HepG2 (cell line): Measurements from ENCODE around the gene CENPK. TPM values are rescaled to one million over a fixed set of nuclear protein-coding genes. Genes with fewer than 3 reads are reported as not detected.

Experiments
- ATAC-seq: fragments of 200-7000 bp; cut with Tn5 transposase; 3 replicates; pipeline ENCODE4 v1.9.1; 2020; ENCODE audit warnings: mild to moderate bottlenecking, moderate library complexity
- BruUV-seq: library from RNA; stranded (reverse); fragments of 400-500 nt; replicated peaks from 2 replicates; lab custom pipeline; 2021; lab: Mats Ljungman, UMichigan
- CTCF ChIA-PET: fragments of 300-600 bp; formaldehyde crosslinking; extraction: SDS; loops from one replicate; lab custom pipeline; 2021; ENCODE audit warnings: low total read pairs, inconsistent platforms, low intra/inter-chr PET ratio; lab: Yijun Ruan, JAX
- POLR2A ChIA-PET: fragments of 350-600 bp; sonication (Branson Sonifier 250); formaldehyde crosslinking; loops from one replicate; lab custom pipeline; 2020; ENCODE audit warnings: antibody characterized with exemption, inconsistent platforms; lab: Yijun Ruan, JAX
- DNase-seq: peaks from one replicate; pipeline ENCODE4 v3.0.0-alpha.2; 2015; ENCODE audit warnings: low spot score
- FAIRE-seq: peaks from 3 replicates; lab custom pipeline; 2011; peaks lifted over from hg19 to GRCh38; lab: Jason Lieb, UNC
- H2AFZ ChIP-seq: one replicate; pipeline ENCODE4 v1.6.1; 2011; ENCODE audit warnings: low read length, inconsistent platforms
- H3K27ac ChIP-seq: fragments of 300-600 bp; 3 replicates; pipeline ENCODE4 v1.8.0; 2011; ENCODE audit warnings: mixed run types, mild to moderate bottlenecking, mixed read lengths, low read length, inconsistent platforms; ENCODE audit not compliant: insufficient read depth; ENCODE audit errors: extremely low read length
- H3K27me3 ChIP-seq, 2 experiments: fragments of 200-600 bp in 1 of 2; 2 replicates in 1 of 2; 3 replicates in 1 of 2; pipeline versions ENCODE4 v1.6.0 to v1.8.0; 2011; ENCODE audit warnings: low read length in 2 of 2, mild to moderate bottlenecking in 2 of 2, moderate library complexity in 2 of 2, inconsistent platforms in 1 of 2; ENCODE audit not compliant: insufficient read depth in 2 of 2, control insufficient read depth in 1 of 2
- H3K36me3 ChIP-seq, 2 experiments: fragments of 200-600 bp in 1 of 2; replicated peaks in 1 of 2; 2 replicates in 1 of 2; 3 replicates in 1 of 2; pipeline versions ENCODE4 v1.5.1 to v1.8.0; 2011; ENCODE audit warnings: low read length in 2 of 2, inconsistent platforms in 1 of 2; ENCODE audit not compliant: insufficient read depth in 2 of 2, control insufficient read depth in 1 of 2
- H3K4me1 ChIP-seq: 2 replicates; pipeline ENCODE4 v1.5.1; 2012; ENCODE audit warnings: low read length, inconsistent platforms; ENCODE audit not compliant: insufficient read depth
- H3K4me2 ChIP-seq: 2 replicates; pipeline ENCODE4 v1.6.0; 2011; ENCODE audit warnings: low read depth, low read length, inconsistent platforms
- H3K4me3 ChIP-seq, 3 experiments: fragments of 200-600 bp in 1 of 3; sonication (generic), shearing (Covaris generic) in 1 of 3; replicated peaks in 1 of 3; 2 replicates each; pipeline ENCODE4 v1.5.1; 2011 to 2016; ENCODE audit warnings: low read length in 3 of 3, inconsistent platforms in 2 of 3, low read depth in 2 of 3, mild to moderate bottlenecking in 2 of 3, control low read depth in 1 of 3, mixed read lengths in 1 of 3; ENCODE audit not compliant: insufficient read depth in 1 of 3
- H3K79me2 ChIP-seq: one replicate; pipeline ENCODE4 v1.6.1; 2011; ENCODE audit warnings: low read length, inconsistent platforms; ENCODE audit not compliant: insufficient read depth
- H3K9ac ChIP-seq: 2 replicates; pipeline ENCODE4 v1.6.0; 2011; ENCODE audit warnings: mild to moderate bottlenecking, low read depth, low read length, inconsistent platforms; ENCODE audit not compliant: insufficient read depth
- H3K9me3 ChIP-seq: 2 replicates; pipeline ENCODE4 v1.5.1; 2012; ENCODE audit warnings: mild to moderate bottlenecking, low read length
- H4K20me1 ChIP-seq: 2 replicates; pipeline ENCODE4 v1.6.0; 2011; ENCODE audit warnings: inconsistent platforms, mild to moderate bottlenecking, low read length, moderate library complexity; ENCODE audit not compliant: insufficient read depth
- JUND ChIP-seq: sonication (generic); formaldehyde crosslinking; IDR thresholded peaks from 2 replicates; pipeline ENCODE4 v1.8.0; 2022; ENCODE audit warnings: mild to moderate bottlenecking, missing genetic modification reagents
- KLF9 ChIP-seq: IDR thresholded peaks from 2 replicates; pipeline ENCODE4 v1.6.1; 2016; ENCODE audit warnings: low read depth
- POGK ChIP-seq: sonication (generic); formaldehyde crosslinking; conservative IDR thresholded peaks from 2 replicates; pipeline ENCODE4 v1.8.0; 2022; ENCODE audit warnings: mild to moderate bottlenecking, moderate library complexity, missing genetic modification reagents
- SALL2 ChIP-seq: sonication (generic); formaldehyde crosslinking; IDR thresholded peaks from 2 replicates; pipeline ENCODE4 v1.8.1; 2023; ENCODE audit warnings: mild to moderate bottlenecking, missing genetic modification reagents, inconsistent platforms
- SNAPC4 ChIP-seq: sonication (generic); formaldehyde crosslinking; IDR thresholded peaks from 2 replicates; pipeline ENCODE4 v1.4.0; 2020; ENCODE audit warnings: mild to moderate bottlenecking, missing genetic modification reagents
- ZFP36L1 ChIP-seq: sonication (generic); formaldehyde crosslinking; IDR thresholded peaks from 2 replicates; pipeline ENCODE4 v1.8.0; 2022; ENCODE audit warnings: mild to moderate bottlenecking, missing genetic modification reagents, moderate library complexity
- WGBS: methylation state at CpG from one replicate; pipeline ENCODE4 v1.1.6; 2017; ENCODE audit warnings: low lambda C conversion rate; 5-methylcytosine and 5-hydroxymethylcytosine counted together
- in situ Hi-C: cut with HindIII; loops from 2 replicates; pipeline ENCODE4 v1.10.0; 2017; ENCODE audit warnings: low pct_unique_long_range_greater_than_20kb; ENCODE audit not compliant: extremely low pct_ligation_motif_present
- intact Hi-C: fragments of 100-400 bp; cut with micrococcal nuclease; formaldehyde crosslinking; loops from one replicate; pipeline ENCODE4 v1.10.0; 2022; ENCODE audit not compliant: unreplicated experiment
- polyA plus RNA-seq, 8 experiments: library from polyadenylated mRNA; depleted of rRNA in 3 of 8; stranded (reverse) in 7 of 8; unstranded in 1 of 8; fragments of >200 nt; fragmentation: Illumina TruSeq in 4 of 8; extraction: Trizol in 4 of 8; gene quantifications; 2 replicates each; pipeline versions ENCODE4 v1.2.1 to v1.2.3, GENCODE V29; 2011 to 2016; ENCODE audit warnings: low read depth in 4 of 8, missing spikeins in 1 of 8, mixed read lengths in 1 of 8; ENCODE audit not compliant: insufficient read depth in 1 of 8
- total RNA-seq, 5 experiments: library from RNA; depleted of rRNA; stranded (reverse); fragments of >200 nt; fragmentation: Illumina TruSeq; extraction: Trizol; gene quantifications; 2 replicates each; pipeline ENCODE4 v1.2.3, GENCODE V29; 2016; ENCODE audit warnings: low read depth in 1 of 5
- TF ChIP-seq, protein P1 (sequence below): sonication (generic); formaldehyde crosslinking; conservative IDR thresholded peaks from 2 replicates; pipeline ENCODE4 v1.8.0; 2022; ENCODE audit warnings: low read depth, missing genetic modification reagents
- TF ChIP-seq, protein P2 (sequence below): sonication (generic); formaldehyde crosslinking; IDR thresholded peaks from 2 replicates; pipeline ENCODE4 v1.5.0; 2020; ENCODE audit warnings: mild to moderate bottlenecking, missing genetic modification reagents

CENPK gene
- total and polyA plus RNA-seq, 2 of the 13 experiments (the other 11 are each of a cell fraction or from before 2014, with no cell fraction given): 14.3 to 54.4 TPM

DNA sequence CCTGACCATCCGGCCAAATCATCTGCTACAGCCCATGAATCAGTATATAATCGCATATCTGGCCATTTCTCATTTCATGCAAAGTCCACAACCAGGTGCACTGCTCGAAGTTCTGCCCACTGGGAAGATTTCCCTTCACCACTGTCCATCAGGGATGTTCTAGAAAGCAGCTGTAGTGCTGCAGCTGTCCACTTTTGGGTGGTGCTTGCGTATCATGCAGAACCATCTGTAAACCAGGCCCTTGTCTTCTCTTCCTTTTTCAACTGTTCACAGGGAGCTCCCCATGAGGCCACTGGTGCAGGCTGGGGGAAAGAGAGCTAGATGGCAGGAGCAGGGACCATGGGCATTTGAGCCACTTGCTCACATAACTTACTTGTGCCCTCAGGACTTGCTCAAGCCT, 73.8 kb downstream of the CENPK start:
- CTCF ChIA-PET: no interaction called here
- Histone ChIP-seq H3K9me3 (no peaks in the 10 kb centered on the region), H3K9ac (no peak overlapping the region), H3K4me2 (no peak overlapping the region), H3K4me1 (no peaks in the 10 kb centered on the region), H2AFZ (no peak overlapping the region), H3K79me2 (no peaks in the 10 kb centered on the region), H3K27me3 (no peaks in the 10 kb centered on the region), H3K36me3 (no peaks in the 10 kb centered on the region; a peak in 1 of 5 replicates), H4K20me1 (no peaks in the 10 kb centered on the region), H3K4me3 (no peak overlapping the region), H3K27ac (no peak overlapping the region)
- WGBS: 92% methylated on average over 4 of the region's 4 CpGs
- POLR2A ChIA-PET: no interaction called here
- intact Hi-C loops: no loop called here
- FAIRE-seq: no peak
- ATAC-seq: no peak
- in situ Hi-C loops: loop anchor here (25.0 kb wide), 2 partner anchors 527 to 852 kb away; no protein-coding TSS in a partner anchor
- DNase-seq: no peak
- BruUV-seq: no TSS peak
- no peak for TF ChIP-seq ZFP36L1
- no peak for TF ChIP-seq SNAPC4 (CRISPR knock-in tag)
- TF ChIP-seq KLF9 (CRISPR knock-in tag): no peak
- TF ChIP-seq POGK (CRISPR knock-in tag): no peak
- TF ChIP-seq, protein P1, sequence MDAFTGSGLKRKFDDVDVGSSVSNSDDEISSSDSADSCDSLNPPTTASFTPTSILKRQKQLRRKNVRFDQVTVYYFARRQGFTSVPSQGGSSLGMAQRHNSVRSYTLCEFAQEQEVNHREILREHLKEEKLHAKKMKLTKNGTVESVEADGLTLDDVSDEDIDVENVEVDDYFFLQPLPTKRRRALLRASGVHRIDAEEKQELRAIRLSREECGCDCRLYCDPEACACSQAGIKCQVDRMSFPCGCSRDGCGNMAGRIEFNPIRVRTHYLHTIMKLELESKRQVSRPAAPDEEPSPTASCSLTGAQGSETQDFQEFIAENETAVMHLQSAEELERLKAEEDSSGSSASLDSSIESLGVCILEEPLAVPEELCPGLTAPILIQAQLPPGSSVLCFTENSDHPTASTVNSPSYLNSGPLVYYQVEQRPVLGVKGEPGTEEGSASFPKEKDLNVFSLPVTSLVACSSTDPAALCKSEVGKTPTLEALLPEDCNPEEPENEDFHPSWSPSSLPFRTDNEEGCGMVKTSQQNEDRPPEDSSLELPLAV (CRISPR knock-in tag): no peak
- no peak for TF ChIP-seq JUND (CRISPR knock-in tag)
- no peak for TF ChIP-seq SALL2 (CRISPR knock-in tag)
- TF ChIP-seq, protein P2, sequence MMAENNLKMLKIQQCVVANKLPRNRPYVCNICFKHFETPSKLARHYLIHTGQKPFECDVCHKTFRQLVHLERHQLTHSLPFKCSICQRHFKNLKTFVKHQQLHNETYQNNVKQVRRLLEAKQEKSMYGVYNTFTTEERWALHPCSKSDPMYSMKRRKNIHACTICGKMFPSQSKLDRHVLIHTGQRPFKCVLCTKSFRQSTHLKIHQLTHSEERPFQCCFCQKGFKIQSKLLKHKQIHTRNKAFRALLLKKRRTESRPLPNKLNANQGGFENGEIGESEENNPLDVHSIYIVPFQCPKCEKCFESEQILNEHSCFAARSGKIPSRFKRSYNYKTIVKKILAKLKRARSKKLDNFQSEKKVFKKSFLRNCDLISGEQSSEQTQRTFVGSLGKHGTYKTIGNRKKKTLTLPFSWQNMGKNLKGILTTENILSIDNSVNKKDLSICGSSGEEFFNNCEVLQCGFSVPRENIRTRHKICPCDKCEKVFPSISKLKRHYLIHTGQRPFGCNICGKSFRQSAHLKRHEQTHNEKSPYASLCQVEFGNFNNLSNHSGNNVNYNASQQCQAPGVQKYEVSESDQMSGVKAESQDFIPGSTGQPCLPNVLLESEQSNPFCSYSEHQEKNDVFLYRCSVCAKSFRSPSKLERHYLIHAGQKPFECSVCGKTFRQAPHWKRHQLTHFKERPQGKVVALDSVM (CRISPR knock-in tag): no peak
